HG03442 (cell line): ENCODE measurements around the gene MIDN.

Experiments used
- ATAC-seq: cut with Tn5 transposase; IDR thresholded peaks from one replicate; pipeline ENCODE4 v1.9.1; 2021; ENCODE audit warnings: mild to moderate bottlenecking, moderate library complexity; ENCODE audit not compliant: unreplicated experiment

Gene MIDN

GRCh38 chr19:1220477-1220930 lies 27.9 kb upstream of the MIDN start:
- no peak for ATAC-seq

- ATAC-seq = no peak
These were observed 27.1 kb upstream of the MIDN start for GRCh38 chr19:1220976-1221903.

DNA sequence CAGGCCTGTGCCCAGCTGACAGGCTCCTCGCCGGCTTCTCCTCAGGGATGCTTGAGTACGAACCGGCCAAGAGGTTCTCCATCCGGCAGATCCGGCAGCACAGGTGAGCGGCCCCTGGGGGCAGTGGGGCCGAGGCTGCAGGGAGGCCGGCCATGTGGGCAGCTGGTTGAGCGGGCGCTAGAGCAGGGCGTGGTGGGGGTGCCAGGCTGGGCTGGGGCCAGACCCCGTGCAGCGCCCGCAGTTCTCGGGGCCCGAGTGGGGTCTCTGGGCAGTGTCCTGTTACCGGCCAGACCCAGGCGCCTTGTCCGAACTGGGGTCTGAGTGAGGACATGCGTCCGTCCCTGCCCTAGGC lies 26.5 kb upstream of the MIDN start:
- no peak for ATAC-seq

GRCh38 chr19:1222394-1222793 lies 26.0 kb upstream of the MIDN start:
- ATAC-seq = no peak

DNA sequence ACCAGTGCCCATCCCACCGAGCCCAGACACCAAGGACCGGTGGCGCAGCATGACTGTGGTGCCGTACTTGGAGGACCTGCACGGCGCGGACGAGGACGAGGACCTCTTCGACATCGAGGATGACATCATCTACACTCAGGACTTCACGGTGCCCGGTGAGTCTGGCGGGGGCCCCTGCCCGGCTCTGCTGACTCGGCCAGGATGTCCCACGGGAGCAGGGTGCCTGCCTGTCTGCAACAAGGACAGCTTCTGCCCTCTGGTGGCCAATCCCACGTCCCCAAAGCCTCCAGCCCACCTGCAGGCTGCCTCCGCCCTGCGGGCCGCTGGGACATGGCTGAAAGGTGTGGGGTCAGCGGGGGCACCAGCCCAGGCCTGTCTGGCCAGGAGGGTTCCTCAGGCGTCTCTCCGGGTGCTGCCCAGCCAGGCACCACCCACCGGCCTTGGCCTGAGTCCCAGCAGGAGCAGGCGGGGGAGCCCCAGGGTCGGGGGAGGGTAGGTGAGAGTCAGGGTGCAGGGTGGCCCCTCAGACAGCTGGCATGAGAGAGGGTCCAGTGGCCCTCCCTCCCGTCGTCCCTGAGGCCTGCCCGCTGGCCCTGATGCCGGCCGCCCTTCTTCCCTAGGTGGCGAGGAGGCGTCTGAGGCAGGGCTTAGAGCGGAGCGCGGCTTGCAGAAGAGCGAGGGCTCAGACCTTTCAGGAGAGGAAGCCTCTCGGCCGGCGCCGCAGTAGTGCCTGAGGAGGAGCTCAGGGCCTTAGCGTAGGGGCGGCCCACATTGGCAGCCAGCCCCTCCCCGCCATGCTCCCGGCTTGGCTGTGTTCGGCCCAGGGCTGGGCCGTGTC lies 25.1 kb upstream of the MIDN start:
- ATAC-seq = no peak

- ATAC-seq = no peak
These were observed 24.1 kb upstream of the MIDN start for GRCh38 chr19:1224047-1224825.

DNA sequence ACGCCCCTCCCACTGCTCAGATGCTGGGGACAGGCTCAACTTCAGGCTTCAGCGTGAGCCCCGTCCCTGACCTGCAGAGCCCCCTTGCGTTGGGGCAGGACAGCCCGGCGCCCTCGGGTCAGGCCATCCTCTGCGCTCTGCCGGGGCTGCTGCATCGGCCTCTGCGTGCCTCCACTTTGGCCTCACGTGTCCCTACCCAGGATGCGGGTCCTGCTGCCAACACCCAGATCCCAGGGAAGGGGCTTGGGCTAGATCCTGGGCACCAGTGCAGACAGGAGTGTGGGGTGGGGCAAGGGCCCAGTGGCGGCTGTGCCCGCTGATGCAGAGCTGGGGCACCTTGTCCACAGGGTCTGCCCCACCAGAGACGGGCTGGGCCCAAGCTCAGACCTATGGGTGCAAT lies 23.5 kb upstream of the MIDN start:
- ATAC-seq = no peak

DNA sequence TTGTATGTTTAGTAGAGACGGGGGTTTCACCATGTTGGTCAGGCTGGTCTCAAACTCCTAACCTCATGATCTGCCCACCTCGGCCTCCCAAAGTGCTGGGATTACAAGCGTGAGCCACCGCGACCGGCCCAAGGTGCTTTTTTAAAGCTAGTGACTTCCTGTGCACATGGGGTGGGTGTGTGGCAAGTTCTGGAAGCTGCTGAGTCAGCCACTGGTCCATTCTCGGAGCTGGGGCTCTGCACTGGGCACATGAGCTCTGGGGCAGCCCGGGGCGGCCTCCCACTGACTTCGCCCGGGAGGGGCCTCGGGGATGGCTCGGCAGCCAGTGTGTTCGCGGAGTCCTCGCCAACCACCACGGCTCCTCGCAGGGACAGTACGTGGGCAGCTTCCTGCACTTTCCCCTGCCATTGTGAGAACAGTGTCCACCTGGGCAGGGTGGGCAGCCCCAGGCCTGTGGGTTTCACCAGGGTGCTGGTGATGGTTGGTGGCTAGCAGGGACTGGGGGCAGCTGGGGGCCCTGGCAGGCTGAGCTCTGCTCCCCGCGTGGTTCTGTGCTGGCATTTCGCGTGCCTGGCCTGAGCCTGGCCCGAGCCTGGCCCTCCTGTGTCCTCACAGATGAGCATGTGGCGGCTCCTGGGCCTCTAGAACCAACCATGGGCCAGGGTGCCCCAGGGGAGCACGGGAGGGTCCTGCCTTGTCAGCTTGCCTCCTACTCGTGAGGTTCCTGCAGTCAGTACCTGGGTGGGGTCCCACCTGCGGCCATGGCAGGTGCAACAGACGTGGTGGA lies 22.8 kb upstream of the MIDN start:
- ATAC-seq = no peak

GRCh38 chr19:1226227-1226518 lies 22.2 kb upstream of the MIDN start:
- no peak for ATAC-seq

- ATAC-seq = no peak
These were observed 21.7 kb upstream of the MIDN start for GRCh38 chr19:1226522-1227303.

GRCh38 chr19:1227304-1228054 lies 20.9 kb upstream of the MIDN start:
- ATAC-seq = no peak

GRCh38 chr19:1228161-1228957 lies 20.0 kb upstream of the MIDN start:
- no peak for ATAC-seq

DNA sequence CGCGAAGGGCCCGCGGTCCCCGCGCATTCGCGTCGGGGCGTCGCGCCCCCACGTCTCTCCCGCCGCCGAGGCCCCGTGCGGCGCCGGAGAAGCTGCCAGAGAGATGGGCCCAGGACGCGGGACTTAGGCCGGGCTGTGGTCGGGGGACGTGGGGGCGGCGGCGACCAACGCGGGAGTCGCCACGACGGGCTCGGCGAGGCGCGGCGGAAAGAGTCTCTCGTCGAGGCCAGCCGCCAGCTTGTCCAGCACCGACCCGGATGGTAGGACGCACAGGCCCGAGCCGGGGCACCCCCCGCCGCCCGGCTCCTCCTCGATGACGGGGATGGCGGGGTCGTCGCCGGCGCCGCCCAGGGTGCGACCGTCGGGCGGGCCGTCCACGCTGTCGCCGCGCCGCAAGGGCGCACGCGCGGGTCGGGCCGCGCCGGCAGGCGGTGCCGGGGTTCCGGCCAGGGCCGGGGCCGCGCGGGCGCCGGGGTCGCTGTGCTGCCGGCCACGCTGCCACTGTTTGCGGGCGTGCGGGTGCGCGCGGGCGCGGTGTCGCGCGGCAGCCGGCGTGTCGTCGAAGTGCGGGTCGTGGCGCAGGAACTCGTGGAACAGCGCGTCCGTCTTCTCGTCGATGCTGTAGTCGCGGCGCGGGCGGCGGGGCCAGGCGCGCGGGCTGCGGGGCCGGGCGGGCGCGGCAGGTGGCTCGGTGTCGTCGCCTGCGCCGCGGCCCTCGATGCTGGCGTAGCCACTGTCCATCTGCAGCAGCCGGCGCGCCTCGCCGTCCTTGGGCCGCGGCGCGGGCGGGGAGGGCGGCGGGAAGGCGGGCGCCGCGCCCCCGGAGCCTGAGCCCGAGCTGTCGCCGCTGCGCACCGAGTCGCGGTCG lies 19.1 kb upstream of the MIDN start:
- no peak for ATAC-seq

DNA sequence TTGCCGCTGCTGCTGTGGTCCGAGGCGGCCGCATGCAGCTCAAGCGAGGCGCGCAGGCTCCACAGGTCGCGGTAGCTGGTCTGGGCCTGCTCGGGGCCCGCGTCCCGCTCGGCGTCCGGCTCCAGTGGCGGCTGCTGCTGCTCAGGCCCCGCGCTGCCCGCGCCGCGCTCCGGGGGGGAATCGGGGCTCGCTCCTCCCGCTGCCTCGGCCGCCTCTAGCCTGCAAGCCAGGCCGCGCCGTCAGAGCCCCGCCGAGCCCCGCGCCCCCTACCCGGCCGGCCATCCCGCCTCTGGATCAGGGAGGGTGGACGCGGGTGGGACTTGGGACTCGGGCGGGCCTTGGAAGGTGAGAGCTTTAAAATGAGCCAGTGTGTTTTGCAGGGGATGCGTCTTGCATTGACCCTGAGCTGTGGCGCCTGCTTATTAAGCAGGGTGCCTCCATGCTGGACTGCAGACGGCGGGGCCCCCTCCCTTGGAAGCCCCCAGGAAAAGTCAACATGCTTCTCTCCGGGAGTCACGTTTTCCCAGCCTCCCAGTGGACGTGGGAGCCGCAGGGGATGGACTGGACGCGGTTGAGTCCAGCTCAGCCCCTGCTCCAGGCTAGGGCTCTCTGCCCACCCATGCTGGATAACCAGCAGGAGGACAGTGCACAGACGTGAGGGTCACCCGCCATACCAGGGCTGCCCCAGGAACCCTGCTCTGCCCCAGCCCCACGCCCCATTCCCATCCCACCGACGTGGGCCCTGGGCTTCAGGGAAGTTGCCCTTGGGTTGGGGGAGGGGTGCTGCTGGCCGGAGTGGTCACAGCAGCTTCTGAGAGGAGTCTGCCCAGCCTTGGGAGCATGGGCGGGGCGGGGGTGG lies 18.2 kb upstream of the MIDN start:
- ATAC-seq = no peak

- ATAC-seq = no peak
These were observed 17.4 kb upstream of the MIDN start for GRCh38 chr19:1230783-1231489.
